Hepatocyte (in vitro differentiated cells): ENCODE results near the gene TTC28. TPM values are rescaled to one million over a fixed set of nuclear protein-coding genes. Genes with fewer than 3 reads are reported as not detected.
A peak's percentile ranks its signal among the peaks of the same experiment; 100 is the strongest.

Experiments used
- DNase-seq: peaks from one replicate; pipeline ENCODE4 v3.0.0-alpha.2; 2016; ENCODE audit warnings: low spot score
- H2AFZ ChIP-seq: fragments of 200-600 bp; sonication (generic); 2 replicates; pipeline ENCODE4 v1.6.0; 2016; ENCODE audit warnings: antibody characterized with exemption, mild to moderate bottlenecking
- H3K27ac ChIP-seq: fragments of 200-600 bp; sonication (generic); 2 replicates; pipeline ENCODE4 v1.5.1; 2016; ENCODE audit warnings: mild to moderate bottlenecking
- H3K27me3 ChIP-seq: fragments of 200-600 bp; sonication (generic); 2 replicates; pipeline ENCODE4 v1.6.1; 2016
- H3K36me3 ChIP-seq: fragments of 200-600 bp; sonication (generic); replicated peaks from 2 replicates; pipeline ENCODE4 v1.5.1; 2016; ENCODE audit warnings: low read depth; ENCODE audit not compliant: insufficient read depth
- H3K4me1 ChIP-seq: fragments of 200-600 bp; sonication (generic); 2 replicates; pipeline ENCODE4 v1.5.1; 2016; ENCODE audit warnings: mild to moderate bottlenecking, moderate library complexity; ENCODE audit not compliant: insufficient read depth
- H3K4me2 ChIP-seq: fragments of 200-600 bp; sonication (generic); 2 replicates; pipeline ENCODE4 v1.6.0; 2016
- H3K4me3 ChIP-seq: fragments of 200-600 bp; sonication (generic); 2 replicates; pipeline ENCODE4 v1.5.1; 2016; ENCODE audit warnings: mild to moderate bottlenecking
- H3K79me2 ChIP-seq: fragments of 200-600 bp; sonication (generic); 2 replicates; pipeline ENCODE4 v1.6.0; 2017; ENCODE audit warnings: mild to moderate bottlenecking
- H3K9me2 ChIP-seq: fragments of 200-600 bp; sonication (generic); replicated peaks from 2 replicates; pipeline ENCODE4 v1.6.0; 2017; ENCODE audit warnings: mild to moderate bottlenecking; ENCODE audit not compliant: insufficient read depth
- H3K9me3 ChIP-seq: fragments of 200-600 bp; sonication (generic); 2 replicates; pipeline ENCODE4 v1.5.1; 2016; ENCODE audit warnings: low read depth, mild to moderate bottlenecking
- H4K20me1 ChIP-seq: fragments of 200-600 bp; sonication (generic); 2 replicates; pipeline ENCODE4 v1.6.0; 2016; ENCODE audit warnings: mild to moderate bottlenecking; ENCODE audit not compliant: insufficient read depth, poor library complexity, severe bottlenecking
- CTCF ChIP-seq: fragments of 200-600 bp; sonication (generic); IDR thresholded peaks from 2 replicates; pipeline ENCODE4 v1.5.1; 2016; ENCODE audit warnings: antibody characterized with exemption, mild to moderate bottlenecking; ENCODE audit not compliant: poor library complexity
- EZH2 ChIP-seq: fragments of 200-600 bp; sonication (generic); IDR thresholded peaks from 2 replicates; pipeline ENCODE4 v1.6.1; 2016; ENCODE audit warnings: antibody characterized with exemption, mild to moderate bottlenecking, borderline replicate concordance
- EZH2phosphoT487 ChIP-seq: fragments of 200-600 bp; sonication (generic); IDR thresholded peaks from one replicate; pipeline ENCODE4 v1.6.1; 2018; ENCODE audit warnings: antibody characterized with exemption, mild to moderate bottlenecking, low read depth, moderate library complexity; ENCODE audit not compliant: unreplicated experiment, severe bottlenecking
- WGBS: methylation state at CpG from one replicate; pipeline ENCODE4 v1.1.6; 2016; ENCODE audit warnings: low lambda C conversion rate; ENCODE audit errors: missing lambda C conversion rate; 5-methylcytosine and 5-hydroxymethylcytosine counted together
- polyA plus RNA-seq: library from polyadenylated mRNA; unstranded; fragments of >200 nt; fragmentation: Nextera tagmentation; extraction: Ambion mirVana; gene quantifications from 2 replicates; pipeline ENCODE4 v1.2.1, GENCODE V29; 2016
- total RNA-seq: library from RNA; depleted of rRNA; stranded (reverse); fragments of >200 nt; gene quantifications from 2 replicates; pipeline ENCODE4 v1.2.3, GENCODE V29; 2014

Gene TTC28
- total and polyA plus RNA-seq, 2 experiments from 2014 or later, result 14.7 to 30.4 TPM

- DNase-seq, result peak; percentile 34
- peak overlapping the region; percentile 66 for H3K27ac ChIP-seq
Observed at GRCh38 chr22:28116219-28116673, 563.4 kb downstream of the TTC28 start.

GRCh38 chr22:28115426-28115825 is 564.2 kb downstream of the TTC28 start:
- H4K20me1 ChIP-seq, result no peaks in the 10 kb centered on the region
- H2AFZ ChIP-seq, result no peak overlapping the region
- no peaks in the 10 kb centered on the region for H3K9me2 ChIP-seq
- no peak for DNase-seq
- no peak overlapping the region for H3K27ac ChIP-seq
- TF ChIP-seq EZH2phosphoT487 (no peak), CTCF (no peak), EZH2 (no peak)
- WGBS, result 79% methylated on average over 4 of the region's 4 CpGs
- no peak overlapping the region for H3K4me3 ChIP-seq
- H3K79me2 ChIP-seq, result no peaks in the 10 kb centered on the region
- H3K9me3 ChIP-seq, result no peaks in the 10 kb centered on the region
- no peaks in the 10 kb centered on the region for H3K4me1 ChIP-seq
- no peaks in the 10 kb centered on the region for H3K36me3 ChIP-seq
- no peak overlapping the region for H3K4me2 ChIP-seq
- no peaks in the 10 kb centered on the region for H3K27me3 ChIP-seq

More at GRCh38 chr22:28116219-28116673, 563.4 kb downstream of the TTC28 start:
- H3K9me3 ChIP-seq, result no peaks in the 10 kb centered on the region
- 71% methylated on average over 2 of the region's 2 CpGs for WGBS
- H3K4me2 ChIP-seq, result no peak overlapping the region
- TF ChIP-seq CTCF (no peak), EZH2phosphoT487 (no peak)
- no peaks in the 10 kb centered on the region for H4K20me1 ChIP-seq
- no peaks in the 10 kb centered on the region for H3K27me3 ChIP-seq
- H3K36me3 ChIP-seq, result no peaks in the 10 kb centered on the region
- no peaks in the 10 kb centered on the region for H3K79me2 ChIP-seq
- no peak overlapping the region for H2AFZ ChIP-seq
- H3K4me3 ChIP-seq, result no peak overlapping the region
- H3K4me1 ChIP-seq, result no peaks in the 10 kb centered on the region
- no peaks in the 10 kb centered on the region for H3K9me2 ChIP-seq

GRCh38 chr22:28112548-28113043 is 567.0 kb downstream of the TTC28 start:
- Histone ChIP-seq H3K27ac (no peak overlapping the region), H3K9me3 (no peaks in the 10 kb centered on the region), H3K79me2 (no peaks in the 10 kb centered on the region), H4K20me1 (no peaks in the 10 kb centered on the region), H3K4me2 (peak overlapping the region; percentile 53), H2AFZ (no peak overlapping the region), H3K27me3 (no peaks in the 10 kb centered on the region), H3K4me3 (no peak overlapping the region), H3K4me1 (no peaks in the 10 kb centered on the region), H3K36me3 (no peaks in the 10 kb centered on the region), H3K9me2 (no peaks in the 10 kb centered on the region)
- DNase-seq, result peak; percentile 46
- 19% methylated on average over 9 of the region's 9 CpGs for WGBS
- TF ChIP-seq EZH2 (no peak), CTCF (peak; percentile 43), EZH2phosphoT487 (no peak)

GRCh38 chr22:28112190-28112544 is 567.5 kb downstream of the TTC28 start:
- Histone ChIP-seq H3K36me3 (no peaks in the 10 kb centered on the region), H3K27me3 (no peaks in the 10 kb centered on the region), H3K27ac (no peak overlapping the region), H2AFZ (no peak overlapping the region), H3K9me3 (no peaks in the 10 kb centered on the region), H3K4me3 (no peak overlapping the region), H3K79me2 (no peaks in the 10 kb centered on the region), H4K20me1 (no peaks in the 10 kb centered on the region), H3K4me1 (no peaks in the 10 kb centered on the region), H3K4me2 (peak overlapping the region; percentile 53), H3K9me2 (no peaks in the 10 kb centered on the region)
- 58% methylated on average over 2 of the region's 2 CpGs for WGBS
- DNase-seq, result no peak
- TF ChIP-seq CTCF (no peak), EZH2phosphoT487 (no peak)
